ENCODE measurements around the gene ST3GAL6. TPM values are rescaled to one million over a fixed set of nuclear protein-coding genes. Genes with fewer than 3 reads are reported as not detected.

The ST3GAL6 gene
- total and polyA plus RNA-seq, 2 donors (not counting 1 experiment from before 2014, with no cell fraction given): 0.58 TPM; not detected in 1

DNA sequence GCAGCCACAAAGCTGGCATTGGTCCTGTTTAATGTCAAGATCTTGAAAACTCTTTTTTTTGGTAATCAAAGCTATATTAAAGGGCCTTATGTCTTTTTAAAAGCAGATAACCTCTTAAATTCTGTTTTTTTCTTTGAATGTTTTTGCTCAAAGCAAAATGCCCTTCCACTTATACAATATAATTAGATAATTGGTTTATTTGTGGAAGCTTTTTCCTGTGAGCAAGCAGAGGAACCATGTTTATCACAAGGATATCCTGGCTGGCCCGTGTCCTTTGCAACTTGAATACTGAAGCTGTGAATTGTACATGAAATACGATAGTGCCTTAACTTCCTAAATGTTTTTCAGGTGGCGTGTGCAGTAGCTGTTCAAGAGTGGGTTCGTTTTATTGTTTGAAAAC, 2.6 kb downstream of the ST3GAL6 start:
- Histone ChIP-seq H3K27me3 (replicated peaks in 1 of 4; ENCODE audit: control extremely low read depth in 1 of 4, control insufficient read depth in 3 of 4, insufficient read depth in 4 of 4, low read length in 3 of 4) (peaks cover 0 to 3% (median 0%) of the 10 kb centered on the region in 4 experiments), H3K79me2 (ENCODE audit: control insufficient read depth, insufficient read depth, low read length) (no peaks in the 10 kb centered on the region), H3K4me2 (replicated peaks; ENCODE audit: low read depth, low read length, poor library complexity, severe bottlenecking) (no peak overlapping the region), H3K4me3 (ENCODE audit: control extremely low read depth in 1 of 5, extremely low read depth in 1 of 5, insufficient read depth in 1 of 5, low read depth in 2 of 5, low read length in 4 of 5) (no peak overlapping the region), H3K9ac (ENCODE audit: low read length) (no peak overlapping the region), H4K20me1 (ENCODE audit: control insufficient read depth, insufficient read depth, low read length, poor library complexity, severe bottlenecking) (no peaks in the 10 kb centered on the region), H3K4me1 (ENCODE audit: control insufficient read depth in 2 of 2, insufficient read depth in 2 of 2, low read length in 2 of 2) (peaks cover 6 to 8% of the 10 kb centered on the region in 2 donors), H3K27ac (ENCODE audit: low read length in 2 of 2) (no peak overlapping the region), H3K36me3 (replicated peaks in 1 of 2; ENCODE audit: control extremely low read depth in 1 of 2, control insufficient read depth in 1 of 2, extremely low read depth in 1 of 2, insufficient read depth in 2 of 2, low read length in 1 of 2) (no peaks in the 10 kb centered on the region), H3K9me3 (ENCODE audit: control extremely low read depth in 1 of 3, control insufficient read depth in 2 of 3, insufficient read depth in 1 of 3, low read length in 2 of 3) (no peaks in the 10 kb centered on the region), H2AFZ (ENCODE audit: insufficient read depth, low read depth, low read length, poor library complexity, severe bottlenecking) (no peak overlapping the region)
- no peak for ATAC-seq (ENCODE audit: low read depth)
- Mint-ChIP-seq H3K4me3 (no peak overlapping the region), H3K4me1 (peaks cover 17% of the 10 kb centered on the region), H3K27ac (no peak overlapping the region), H3K9me3 (ENCODE audit: insufficient read depth) (no peaks in the 10 kb centered on the region), H3K27me3 (peaks cover 12% of the 10 kb centered on the region)
- intact Hi-C loops (cut with micrococcal nuclease): no loop called here
- TF ChIP-seq, protein P1, sequence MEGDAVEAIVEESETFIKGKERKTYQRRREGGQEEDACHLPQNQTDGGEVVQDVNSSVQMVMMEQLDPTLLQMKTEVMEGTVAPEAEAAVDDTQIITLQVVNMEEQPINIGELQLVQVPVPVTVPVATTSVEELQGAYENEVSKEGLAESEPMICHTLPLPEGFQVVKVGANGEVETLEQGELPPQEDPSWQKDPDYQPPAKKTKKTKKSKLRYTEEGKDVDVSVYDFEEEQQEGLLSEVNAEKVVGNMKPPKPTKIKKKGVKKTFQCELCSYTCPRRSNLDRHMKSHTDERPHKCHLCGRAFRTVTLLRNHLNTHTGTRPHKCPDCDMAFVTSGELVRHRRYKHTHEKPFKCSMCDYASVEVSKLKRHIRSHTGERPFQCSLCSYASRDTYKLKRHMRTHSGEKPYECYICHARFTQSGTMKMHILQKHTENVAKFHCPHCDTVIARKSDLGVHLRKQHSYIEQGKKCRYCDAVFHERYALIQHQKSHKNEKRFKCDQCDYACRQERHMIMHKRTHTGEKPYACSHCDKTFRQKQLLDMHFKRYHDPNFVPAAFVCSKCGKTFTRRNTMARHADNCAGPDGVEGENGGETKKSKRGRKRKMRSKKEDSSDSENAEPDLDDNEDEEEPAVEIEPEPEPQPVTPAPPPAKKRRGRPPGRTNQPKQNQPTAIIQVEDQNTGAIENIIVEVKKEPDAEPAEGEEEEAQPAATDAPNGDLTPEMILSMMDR (IDR thresholded peaks at IDR 0.05): no peak
- TF ChIP-seq EZH2 (IDR thresholded peaks at IDR 0.05; ENCODE audit: borderline replicate concordance, insufficient read depth, low read depth, low read length, poor library complexity, severe bottlenecking): no peak
- WGBS (ENCODE audit: insufficient coverage): 24% methylated on average over 2 of the region's 4 CpGs
- DNase-seq: no peak
- CTCF ChIA-PET: no interaction called here
- POLR2A ChIA-PET: no interaction called here

DNA sequence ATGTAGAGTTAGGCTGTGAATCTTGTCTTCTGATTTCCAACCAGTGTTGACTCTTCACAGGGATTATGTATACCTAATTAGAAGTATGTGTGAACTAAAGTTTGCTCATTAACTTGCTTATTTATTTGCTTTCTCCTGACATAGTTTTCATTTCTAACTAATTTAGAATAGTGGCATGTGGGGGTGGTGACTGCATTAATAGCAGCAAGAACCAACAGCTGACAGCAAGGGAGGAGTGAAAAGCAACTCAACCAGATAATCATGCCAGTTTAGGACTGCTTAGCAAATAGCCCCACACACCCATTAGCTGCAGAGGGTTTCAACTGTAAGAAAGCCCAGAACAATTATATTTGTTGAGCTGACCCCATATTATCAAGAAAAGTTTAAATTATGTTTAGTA, 3.8 kb downstream of the ST3GAL6 start:
- Histone ChIP-seq H4K20me1 (ENCODE audit: control insufficient read depth, insufficient read depth, low read length, poor library complexity, severe bottlenecking) (no peaks in the 10 kb centered on the region), H3K9ac (ENCODE audit: low read length) (no peak overlapping the region), H3K27me3 (replicated peaks in 1 of 4; ENCODE audit: control extremely low read depth in 1 of 4, control insufficient read depth in 3 of 4, insufficient read depth in 4 of 4, low read length in 3 of 4) (peaks cover 0 to 3% (median 0%) of the 10 kb centered on the region in 4 experiments), H2AFZ (ENCODE audit: insufficient read depth, low read depth, low read length, poor library complexity, severe bottlenecking) (no peak overlapping the region), H3K4me3 (ENCODE audit: control extremely low read depth in 1 of 5, extremely low read depth in 1 of 5, insufficient read depth in 1 of 5, low read depth in 2 of 5, low read length in 4 of 5) (no peak overlapping the region), H3K79me2 (ENCODE audit: control insufficient read depth, insufficient read depth, low read length) (no peaks in the 10 kb centered on the region), H3K36me3 (replicated peaks in 1 of 2; ENCODE audit: control extremely low read depth in 1 of 2, control insufficient read depth in 1 of 2, extremely low read depth in 1 of 2, insufficient read depth in 2 of 2, low read length in 1 of 2) (no peaks in the 10 kb centered on the region), H3K27ac (ENCODE audit: low read length in 2 of 2) (no peak overlapping the region), H3K9me3 (ENCODE audit: control extremely low read depth in 1 of 3, control insufficient read depth in 2 of 3, insufficient read depth in 1 of 3, low read length in 2 of 3) (no peaks in the 10 kb centered on the region), H3K4me2 (replicated peaks; ENCODE audit: low read depth, low read length, poor library complexity, severe bottlenecking) (no peak overlapping the region), H3K4me1 (ENCODE audit: control insufficient read depth in 2 of 2, insufficient read depth in 2 of 2, low read length in 2 of 2) (peaks cover 2 to 5% of the 10 kb centered on the region in 2 donors)
- TF ChIP-seq, protein P1 (IDR thresholded peaks at IDR 0.05): no peak
- TF ChIP-seq EZH2 (IDR thresholded peaks at IDR 0.05; ENCODE audit: borderline replicate concordance, insufficient read depth, low read depth, low read length, poor library complexity, severe bottlenecking): no peak
- no peak for ATAC-seq (ENCODE audit: low read depth)
- H3K4me1 Mint-ChIP-seq: peaks cover 13% of the 10 kb centered on the region
- no peak for DNase-seq
- POLR2A ChIA-PET: no interaction called here
- H3K27me3 Mint-ChIP-seq: peaks cover 11% of the 10 kb centered on the region
- CTCF ChIA-PET: no interaction called here
- H3K4me3 Mint-ChIP-seq: no peak overlapping the region
- H3K9me3 Mint-ChIP-seq (ENCODE audit: insufficient read depth): no peaks in the 10 kb centered on the region
- no peak overlapping the region for H3K27ac Mint-ChIP-seq
- intact Hi-C loops (cut with micrococcal nuclease): no loop called here
